MCF 10A (cell line): ENCODE data around the gene GDAP1L1. TPM values are rescaled to one million over a fixed set of nuclear protein-coding genes. Genes with fewer than 3 reads are reported as not detected.

Experiments used
- BruUV-seq: library from RNA; stranded (reverse); fragments of 400-500 nt; replicated peaks from 2 replicates; lab custom pipeline; 2021; lab: Mats Ljungman, UMichigan
- CTCF ChIA-PET: fragments of 300-600 bp; sonication (Branson Sonifier 250); formaldehyde crosslinking; extraction: SDS; loops from one replicate; lab custom pipeline; 2021; ENCODE audit warnings: antibody characterized with exemption, inconsistent platforms; lab: Yijun Ruan, JAX
- POLR2A ChIA-PET: fragments of 300-600, 350-650 bp; sonication (Branson Sonifier 250); formaldehyde crosslinking; extraction: SDS; loops from one replicate; lab custom pipeline; 2020; ENCODE audit warnings: antibody characterized with exemption, inconsistent platforms; lab: Yijun Ruan, JAX
- DNase-seq: peaks from one replicate; pipeline ENCODE4 v3.0.0-alpha.2; 2018; ENCODE audit not compliant: unreplicated experiment
- H3K27ac Mint-ChIP-seq: one replicate; pipeline ENCODE4 v1.8.0; 2022; ENCODE audit warnings: mild to moderate bottlenecking, low read depth, mixed read lengths; ENCODE audit not compliant: unreplicated experiment
- H3K27me3 Mint-ChIP-seq: one replicate; pipeline ENCODE4 v1.8.0; 2022; ENCODE audit warnings: mixed read lengths; ENCODE audit not compliant: insufficient read depth, unreplicated experiment
- H3K36me3 Mint-ChIP-seq: one replicate; pipeline ENCODE4 v1.8.0; 2022; ENCODE audit warnings: mild to moderate bottlenecking, moderate library complexity, mixed read lengths; ENCODE audit not compliant: insufficient read depth, unreplicated experiment
- H3K4me1 Mint-ChIP-seq: one replicate; pipeline ENCODE4 v1.8.0; 2022; ENCODE audit warnings: mixed read lengths; ENCODE audit not compliant: insufficient read depth, unreplicated experiment
- H3K4me3 Mint-ChIP-seq: one replicate; pipeline ENCODE4 v1.8.0; 2022; ENCODE audit warnings: mild to moderate bottlenecking, moderate library complexity, mixed read lengths; ENCODE audit not compliant: unreplicated experiment
- H3K9me3 Mint-ChIP-seq: one replicate; pipeline ENCODE4 v1.8.0; 2022; ENCODE audit warnings: mixed read lengths; ENCODE audit not compliant: unreplicated experiment
- CTCF ChIP-seq: fragments of 200-600 bp; IDR thresholded peaks from one replicate; pipeline ENCODE4 v1.8.0; 2022; ENCODE audit warnings: antibody characterized with exemption, mild to moderate bottlenecking; ENCODE audit not compliant: unreplicated experiment
- intact Hi-C: fragments of 100-400 bp; cut with micrococcal nuclease; formaldehyde crosslinking; loops from 2 replicates; pipeline ENCODE4 v1.14.1; 2022
- total RNA-seq: library from RNA; stranded (reverse); gene quantifications from 2 replicates; pipeline ENCODE4 v1.2.3, GENCODE V29; 2022

GDAP1L1 gene
- total RNA-seq, 1 experiment from 2014 or later, result 0.37 TPM

- ChIA-PET CTCF (interaction anchor here (0.6 to 1.3 kb wide), 4 partner anchors 8 to 665 kb away, joined by 3 to 5 read pairs (median 4); no protein-coding TSS in a partner anchor), POLR2A (interaction anchor here (0.6 to 2.3 kb wide), 9 partner anchors 8 to 749 kb away, joined by 3 to 12 read pairs (median 6); partner anchors contain the start of gene SRSF6)
- no TSS peak for BruUV-seq
- peaks cover 44% of the 10 kb centered on the region for H3K4me1 Mint-ChIP-seq
- H3K27me3 Mint-ChIP-seq, result no peaks in the 10 kb centered on the region
- peak overlapping the region; percentile 100 for H3K27ac Mint-ChIP-seq
- TF ChIP-seq CTCF, result no peak
- H3K9me3 Mint-ChIP-seq, result no peaks in the 10 kb centered on the region
- H3K36me3 Mint-ChIP-seq, result peaks cover 78% of the 10 kb centered on the region
- intact Hi-C loops, result no loop called here
- DNase-seq, result no peak
- H3K4me3 Mint-ChIP-seq, result no peak overlapping the region
Measured at GRCh38 chr20:44206132-44206531, 41.0 kb upstream of the GDAP1L1 start.

GRCh38 chr20:44207126-44207723 is 39.9 kb upstream of the GDAP1L1 start:
- Mint-ChIP-seq H3K4me3 (peak overlapping the region; percentile 100), H3K4me1 (peaks cover 38% of the 10 kb centered on the region), H3K27me3 (no peaks in the 10 kb centered on the region), H3K27ac (peak overlapping the region; percentile 100), H3K9me3 (no peaks in the 10 kb centered on the region), H3K36me3 (peaks cover 71% of the 10 kb centered on the region)
- intact Hi-C loops, result no loop called here
- no peak for TF ChIP-seq CTCF
- POLR2A ChIA-PET, result interaction anchor here (0.8 to 2.6 kb wide), 11 partner anchors 11 to 750 kb away, joined by 3 to 12 read pairs (median 6); partner anchors contain the start of genes FITM2, SRSF6 and TTPAL
- DNase-seq, result no peak
- CTCF ChIA-PET, result interaction anchor here (0.6 to 1.3 kb wide), 7 partner anchors 10 to 1571 kb away, joined by 3 to 6 read pairs (median 3); no protein-coding TSS in a partner anchor
- BruUV-seq, result no TSS peak

GRCh38 chr20:44208165-44208564 is 38.9 kb upstream of the GDAP1L1 start:
- intact Hi-C loops, result loop anchor here (1.0 kb wide), 1 partner anchor 92 kb away; no protein-coding TSS in a partner anchor
- peak overlapping the region; percentile 100 for H3K27ac Mint-ChIP-seq
- H3K9me3 Mint-ChIP-seq, result no peaks in the 10 kb centered on the region
- peaks cover 43% of the 10 kb centered on the region for H3K4me1 Mint-ChIP-seq
- TF ChIP-seq CTCF, result no peak
- no peaks in the 10 kb centered on the region for H3K27me3 Mint-ChIP-seq
- no TSS peak for BruUV-seq
- peak overlapping the region; percentile 100 for H3K4me3 Mint-ChIP-seq
- ChIA-PET POLR2A (interaction anchor here (0.5 to 3.3 kb wide), 24 partner anchors 9 to 750 kb away, joined by 3 to 62 read pairs (median 6); partner anchors contain the start of genes FITM2, JPH2, SERINC3 and SRSF6), CTCF (interaction anchor here (0.6 to 1.9 kb wide), 11 partner anchors 8 to 1815 kb away, joined by 3 to 12 read pairs (median 4); no protein-coding TSS in a partner anchor)
- DNase-seq, result peak; percentile 43
- H3K36me3 Mint-ChIP-seq, result peaks cover 62% of the 10 kb centered on the region

GRCh38 chr20:44208770-44209169 is 38.3 kb upstream of the GDAP1L1 start:
- peaks cover 58% of the 10 kb centered on the region for H3K36me3 Mint-ChIP-seq
- DNase-seq, result peak; percentile 30
- ChIA-PET POLR2A (interaction anchor here (0.5 to 3.3 kb wide), 30 partner anchors 8 to 751 kb away, joined by 3 to 62 read pairs (median 5); partner anchors contain the start of genes FITM2, JPH2, SERINC3 and SRSF6), CTCF (interaction anchor here (0.5 to 1.9 kb wide), 12 partner anchors 9 to 402 kb away, joined by 3 to 12 read pairs (median 4); partner anchors contain the start of gene FITM2)
- BruUV-seq, result no TSS peak
- H3K4me1 Mint-ChIP-seq, result peaks cover 38% of the 10 kb centered on the region
- H3K9me3 Mint-ChIP-seq, result no peaks in the 10 kb centered on the region
- TF ChIP-seq CTCF, result no peak
- peak overlapping the region; percentile 100 for H3K4me3 Mint-ChIP-seq
- no peaks in the 10 kb centered on the region for H3K27me3 Mint-ChIP-seq
- peak overlapping the region; percentile 100 for H3K27ac Mint-ChIP-seq
- intact Hi-C loops, result loop anchor here (1.0 kb wide), 1 partner anchor 92 kb away; no protein-coding TSS in a partner anchor
